NCI-H2196 (cell line): ENCODE results near the gene TLX3.
"Not testable (repeated sequence)": the region's sequence is repeated elsewhere in the genome, so short reads cannot be mapped to it uniquely, and the experiment has no call there.

Source experiments
- DNase-seq: peaks from one replicate; lab custom pipeline; 2025; ENCODE audit not compliant: unreplicated experiment; lab: John Stamatoyannopoulos, UW

The TLX3 gene

GRCh38 chr5:171322527-171322926, 13.5 kb downstream of the TLX3 start:
- DNase-seq, result no peak

- no peak for DNase-seq
Observed at GRCh38 chr5:171323007-171323406, 14.0 kb downstream of the TLX3 start.

GRCh38 chr5:171323806-171324632, 15.0 kb downstream of the TLX3 start:
- DNase-seq, result no peak

- no peak for DNase-seq
Observed at GRCh38 chr5:171330021-171330420, 21.0 kb downstream of the TLX3 start.

GRCh38 chr5:171335616-171336015, 26.6 kb downstream of the TLX3 start:
- DNase-seq, result no peak

GRCh38 chr5:171336521-171337209, 27.6 kb downstream of the TLX3 start:
- DNase-seq, result peak; percentile 47

- DNase-seq, result no peak
Observed at GRCh38 chr5:171337210-171337569, 28.1 kb downstream of the TLX3 start.

GRCh38 chr5:171340042-171340441, 31.0 kb downstream of the TLX3 start:
- DNase-seq, result no peak

GRCh38 chr5:171340491-171340890, 31.4 kb downstream of the TLX3 start:
- no peak for DNase-seq

- DNase-seq, result peak; percentile 69
Observed at GRCh38 chr5:171342362-171343111, 33.5 kb downstream of the TLX3 start.

- DNase-seq, result no peak
Observed at GRCh38 chr5:171344936-171345608, 36.0 kb downstream of the TLX3 start.

GRCh38 chr5:171351536-171352073, 42.6 kb downstream of the TLX3 start:
- DNase-seq, result no peak

- DNase-seq, result no peak
Observed at GRCh38 chr5:171355302-171355724, 46.3 kb downstream of the TLX3 start.

- no peak for DNase-seq
Observed at GRCh38 chr5:171357843-171358242, 48.8 kb downstream of the TLX3 start.

- DNase-seq, result not testable (repeated sequence)
Observed at GRCh38 chr5:171361151-171361550, 52.1 kb downstream of the TLX3 start.
